Right ventricle myocardium superior (tissue), 1 donor: ENCODE measurements around the gene LRCOL1. TPM values are rescaled to one million over a fixed set of nuclear protein-coding genes. Genes with fewer than 3 reads are reported as not detected.
"Not testable (repeated sequence)": the region's sequence is repeated elsewhere in the genome, so short reads cannot be mapped to it uniquely, and the experiment has no call there.

Source experiments
- ATAC-seq: fragments of 200-7000 bp; cut with Tn5 transposase; one replicate; pipeline ENCODE4 v1.9.1; 2020; ENCODE audit warnings: mild to moderate bottlenecking; ENCODE audit not compliant: poor library complexity
- DNase-seq: peaks from one replicate; pipeline ENCODE4 v3.0.0-alpha.2; 2020
- intact Hi-C: fragments of 100-400 bp; cut with DNase I; formaldehyde crosslinking; loops from one replicate; pipeline ENCODE4 v1.11.2; 2022
- total RNA-seq: library from RNA; stranded (reverse); fragmentation: NEBNext Ultra II Directional; extraction: Animal tissue kit (Norgen Biotek cat#: 25700); gene quantifications from one replicate; pipeline ENCODE4 v1.2.1, GENCODE V29; 2021
- donor health status: DM: no; HTN: yes; CAD: no; lungs with severe emphysema.

The LRCOL1 gene
- total RNA-seq, 1 donor from 2014 or later, result not detected

- DNase-seq (no peak), ATAC-seq (no peak)
- intact Hi-C loops, result no loop called here
Observed at GRCh38 chr12:132606927-132607326, 3.5 kb downstream of the LRCOL1 start.

GRCh38 chr12:132606466-132606865 is 3.9 kb downstream of the LRCOL1 start:
- no peak for ATAC-seq
- intact Hi-C loops, result no loop called here
- DNase-seq, result no peak

GRCh38 chr12:132605892-132606291 is 4.5 kb downstream of the LRCOL1 start:
- ATAC-seq, result no peak
- intact Hi-C loops, result no loop called here
- no peak for DNase-seq

GRCh38 chr12:132604668-132605441 is 5.5 kb downstream of the LRCOL1 start:
- ATAC-seq (no peak), DNase-seq (peak; percentile 19)
- intact Hi-C loops, result no loop called here

- peak; percentile 67 for DNase-seq
- ATAC-seq, result peak; percentile 59
- intact Hi-C loops, result no loop called here
Observed at GRCh38 chr12:132604151-132604618, 6.2 kb downstream of the LRCOL1 start.

GRCh38 chr12:132603240-132604150 is 6.9 kb downstream of the LRCOL1 start:
- peak; percentile 34 for ATAC-seq
- peak; percentile 49 for DNase-seq
- intact Hi-C loops, result no loop called here

- ATAC-seq, result no peak
- DNase-seq, result peak; percentile 63
- intact Hi-C loops, result no loop called here
Observed at GRCh38 chr12:132602572-132603239, 7.7 kb downstream of the LRCOL1 start.

- ATAC-seq, result no peak
- intact Hi-C loops, result no loop called here
Observed at GRCh38 chr12:132601171-132601883, 9.1 kb downstream of the LRCOL1 start.

GRCh38 chr12:132600048-132601032 is 10.0 kb downstream of the LRCOL1 start:
- DNase-seq (peak; percentile 85), ATAC-seq (peak; percentile 75)
- intact Hi-C loops, result no loop called here

More at GRCh38 chr12:132601171-132601883, 9.1 kb downstream of the LRCOL1 start:
- DNase-seq, result no peak

- ATAC-seq, DNase-seq, intact Hi-C loops: not testable (repeated sequence)
Observed at GRCh38 chr12:132599502-132599901, 10.9 kb downstream of the LRCOL1 start.

GRCh38 chr12:132597333-132598316 is 12.8 kb downstream of the LRCOL1 start:
- DNase-seq (no peak), ATAC-seq (peak; percentile 31)
- intact Hi-C loops, result no loop called here

GRCh38 chr12:132596016-132596415 is 14.4 kb downstream of the LRCOL1 start:
- ATAC-seq, result no peak
- intact Hi-C loops, result no loop called here

GRCh38 chr12:132595183-132595582 is 15.2 kb downstream of the LRCOL1 start:
- DNase-seq (no peak), ATAC-seq (no peak)
- intact Hi-C loops, result no loop called here

More at GRCh38 chr12:132596016-132596415, 14.4 kb downstream of the LRCOL1 start:
- DNase-seq, result no peak

- intact Hi-C loops, result no loop called here
- peak; percentile 97 for ATAC-seq
- DNase-seq, result peak; percentile 91
Observed at GRCh38 chr12:132593938-132594358, 16.4 kb downstream of the LRCOL1 start.

GRCh38 chr12:132593521-132593920 is 16.9 kb downstream of the LRCOL1 start:
- ATAC-seq, result no peak
- intact Hi-C loops, result no loop called here
- no peak for DNase-seq

GRCh38 chr12:132593071-132593470 is 17.3 kb downstream of the LRCOL1 start:
- DNase-seq (no peak), ATAC-seq (no peak)
- intact Hi-C loops, result no loop called here
